Measurements from ENCODE around the gene OR8B8.
"Not testable (repeated sequence)": the region's sequence is repeated elsewhere in the genome, so short reads cannot be mapped to it uniquely, and the experiment has no call there.

The OR8B8 gene, protein sequence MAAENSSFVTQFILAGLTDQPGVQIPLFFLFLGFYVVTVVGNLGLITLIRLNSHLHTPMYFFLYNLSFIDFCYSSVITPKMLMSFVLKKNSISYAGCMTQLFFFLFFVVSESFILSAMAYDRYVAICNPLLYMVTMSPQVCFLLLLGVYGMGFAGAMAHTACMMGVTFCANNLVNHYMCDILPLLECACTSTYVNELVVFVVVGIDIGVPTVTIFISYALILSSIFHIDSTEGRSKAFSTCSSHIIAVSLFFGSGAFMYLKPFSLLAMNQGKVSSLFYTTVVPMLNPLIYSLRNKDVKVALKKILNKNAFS

GRCh38 chr11:124445646-124446150 lies at the start of gene OR8B8:
Gene OR8B8 (minus strand): TSS chr11:124445696. CDS start chr11:124441085, 4,611 bp downstream.
- DNase-seq: no peak

DNA sequence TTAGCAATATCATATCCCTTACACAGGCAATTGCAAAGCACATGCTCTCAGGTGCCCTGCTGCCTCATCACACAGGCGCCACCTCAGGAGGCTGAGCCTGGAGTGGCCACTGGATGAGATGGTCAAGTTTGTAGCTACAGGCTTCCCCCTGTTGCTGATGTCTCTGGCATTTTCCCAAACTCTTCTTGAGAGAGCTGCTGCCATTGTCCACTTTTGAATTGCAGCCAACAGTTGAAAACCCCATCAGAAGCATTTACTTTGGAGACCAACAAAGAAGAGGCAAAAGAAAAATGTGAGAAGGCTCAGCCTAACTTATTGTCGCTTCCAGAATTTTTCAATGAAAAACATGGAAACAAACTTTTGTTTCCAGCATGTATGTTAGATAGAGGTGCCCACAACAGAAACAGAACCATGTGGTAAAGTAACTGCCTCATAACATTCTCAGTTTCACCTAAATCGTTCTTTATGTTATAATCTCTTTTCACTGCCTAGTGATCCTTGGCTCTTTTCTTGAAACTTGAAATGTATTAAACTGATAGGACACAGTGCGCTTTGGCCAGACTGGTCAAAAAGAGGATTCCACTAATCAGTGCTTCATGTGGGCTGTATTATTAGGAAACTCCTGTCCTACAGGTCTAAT lies 47.6 kb upstream of the OR8B8 start:
- DNase-seq: no peak

- no peak for DNase-seq
Observed at GRCh38 chr11:124483422-124483821, 37.9 kb upstream of the OR8B8 start.

- no peak for DNase-seq
Observed at GRCh38 chr11:124482362-124483147, 37.1 kb upstream of the OR8B8 start.

DNA sequence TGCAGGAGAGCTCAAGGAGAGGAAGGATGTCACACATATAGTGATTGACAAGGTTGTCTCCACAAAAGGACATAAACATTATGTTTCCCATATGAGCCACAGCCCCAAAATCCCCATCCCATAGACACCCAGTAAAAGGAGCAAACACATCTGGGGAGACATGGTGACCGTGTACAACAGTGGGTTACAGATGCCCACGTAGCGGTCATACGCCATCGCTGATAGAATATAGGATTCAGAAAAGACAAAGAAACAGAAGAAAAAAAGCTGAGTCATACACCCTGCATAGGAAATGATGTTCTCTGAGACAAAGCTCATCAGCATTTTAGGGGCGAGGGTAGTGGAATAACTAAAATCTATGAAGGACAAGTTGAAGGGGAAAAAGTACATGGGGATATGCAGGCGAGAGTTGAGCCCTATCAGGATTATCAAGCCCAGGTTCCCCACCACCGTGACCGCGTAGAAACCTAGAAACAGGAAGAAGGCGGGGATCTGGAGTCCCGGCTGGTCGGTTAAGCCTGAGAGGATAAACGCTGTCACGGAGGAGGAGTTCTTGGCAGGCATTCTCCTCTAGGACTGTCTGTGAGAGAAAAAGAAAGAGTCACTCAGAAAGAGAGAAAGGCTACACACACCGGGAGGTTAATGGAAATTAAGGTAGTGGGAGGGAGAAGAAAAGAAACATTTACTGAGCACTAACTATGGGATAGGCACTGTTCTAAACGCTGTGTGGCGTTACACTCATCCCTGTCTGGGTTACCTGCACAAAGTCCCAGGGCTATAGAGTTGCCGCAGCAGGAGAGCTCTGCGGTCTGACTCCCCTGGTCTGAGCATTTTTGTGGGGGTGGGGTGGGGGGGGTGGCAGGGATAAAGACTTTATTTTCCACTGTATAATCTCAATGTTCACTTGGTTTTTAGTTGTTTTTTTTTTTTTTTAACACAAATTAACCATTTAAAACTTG lies 36.1 kb upstream of the OR8B8 start:
- no peak for DNase-seq

- DNase-seq: no peak
Observed at GRCh38 chr11:124479561-124479960, 34.1 kb upstream of the OR8B8 start.

DNA sequence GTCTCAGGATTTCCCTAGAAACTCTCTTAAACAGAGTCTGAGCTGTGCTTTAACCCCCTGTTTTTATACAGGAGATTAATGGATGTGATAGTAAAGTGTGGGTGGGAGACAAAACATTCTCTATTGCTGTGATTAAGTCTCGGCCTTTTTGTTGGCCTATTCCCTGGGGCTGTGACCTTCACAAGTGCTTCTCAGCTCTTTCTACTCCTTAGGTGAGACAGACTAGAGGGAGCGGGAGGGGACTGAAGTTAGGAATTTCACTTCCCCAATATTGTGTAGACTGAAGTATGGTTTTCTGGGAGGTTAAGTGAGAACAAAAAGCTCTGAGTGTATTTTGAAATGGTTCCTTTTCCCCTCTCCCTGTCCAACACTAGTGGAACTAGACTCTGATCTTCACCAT lies 29.8 kb upstream of the OR8B8 start:
- DNase-seq: no peak

GRCh38 chr11:124474779-124475178 lies 29.3 kb upstream of the OR8B8 start:
- no peak for DNase-seq

GRCh38 chr11:124474079-124474478 lies 28.6 kb upstream of the OR8B8 start:
- DNase-seq: no peak

DNA sequence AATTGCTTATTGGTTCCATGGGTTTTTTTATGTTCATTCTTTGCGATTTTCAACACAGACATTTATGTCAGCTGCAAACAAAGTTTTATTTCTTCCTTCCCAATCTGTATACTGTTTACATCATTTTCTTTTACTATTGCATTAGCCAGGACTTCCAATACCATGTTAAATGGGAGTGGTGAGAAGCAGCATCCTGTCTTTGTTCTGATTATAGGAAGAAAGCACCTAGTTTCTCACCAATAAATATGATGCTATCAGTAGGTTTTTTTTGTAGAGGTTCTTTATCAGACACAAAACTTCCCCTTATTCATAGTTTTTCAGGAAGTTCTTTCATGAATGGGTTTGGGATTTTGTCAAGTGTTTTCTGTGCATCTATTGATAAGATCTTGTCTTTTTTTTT lies 28.0 kb upstream of the OR8B8 start:
- DNase-seq: no peak

DNA sequence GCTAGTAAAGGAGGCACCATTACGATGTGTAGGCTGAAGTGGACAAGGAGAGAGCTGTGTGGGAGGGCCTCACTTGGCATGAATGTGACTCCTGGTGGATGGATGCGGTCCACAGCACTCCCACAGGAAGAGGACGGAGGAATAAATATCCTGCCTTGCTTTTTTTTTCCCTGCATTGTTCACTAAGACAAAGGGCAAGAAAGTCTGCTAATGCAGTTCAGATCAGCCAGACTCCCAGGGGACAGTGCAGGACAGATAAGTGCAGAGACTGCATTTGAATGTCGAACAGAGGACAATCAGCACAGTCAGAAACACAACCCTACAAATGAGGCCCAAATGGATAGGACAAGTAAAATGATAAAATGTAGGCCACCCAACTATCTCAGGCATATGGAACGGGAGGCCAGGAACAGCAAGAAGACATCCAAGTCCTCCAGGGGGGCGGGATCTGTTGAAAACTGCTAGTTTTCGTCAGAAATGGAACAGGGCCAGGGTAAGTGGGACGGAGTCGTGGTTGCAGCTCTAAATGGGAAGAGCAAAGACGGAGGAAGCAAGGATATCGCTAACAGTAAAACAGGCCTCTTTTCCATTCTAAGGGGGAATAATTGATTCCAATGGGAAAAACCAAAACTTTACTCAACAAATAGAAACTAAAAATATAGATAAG lies 25.2 kb upstream of the OR8B8 start:
- DNase-seq: no peak

- DNase-seq: no peak
Observed at GRCh38 chr11:124467381-124467927, 22.0 kb upstream of the OR8B8 start.

GRCh38 chr11:124465368-124465767 lies 19.9 kb upstream of the OR8B8 start:
- no peak for DNase-seq

- no peak for DNase-seq
Observed at GRCh38 chr11:124463990-124464389, 18.5 kb upstream of the OR8B8 start.

DNA sequence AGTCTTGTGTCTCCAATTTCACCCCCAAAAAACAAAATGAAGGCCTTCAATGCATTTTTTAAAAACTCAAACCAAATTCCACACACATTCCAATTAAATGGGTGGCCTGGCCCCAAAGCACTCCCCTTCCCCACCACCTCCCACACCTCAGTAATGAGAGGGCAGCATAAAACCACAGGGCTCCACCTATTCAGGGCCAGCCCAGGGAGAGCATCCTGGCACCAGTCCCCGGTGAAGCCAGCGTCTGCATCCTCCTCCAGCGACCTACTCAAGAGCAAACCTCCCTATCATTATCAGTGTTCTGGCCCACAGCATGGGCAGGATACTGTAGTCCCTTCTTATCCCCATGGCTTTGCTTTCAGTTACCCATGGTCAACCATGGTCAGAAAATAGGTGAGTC lies 17.8 kb upstream of the OR8B8 start:
- DNase-seq: no peak

- no peak for DNase-seq
Observed at GRCh38 chr11:124460459-124460858, 15.0 kb upstream of the OR8B8 start.

DNA sequence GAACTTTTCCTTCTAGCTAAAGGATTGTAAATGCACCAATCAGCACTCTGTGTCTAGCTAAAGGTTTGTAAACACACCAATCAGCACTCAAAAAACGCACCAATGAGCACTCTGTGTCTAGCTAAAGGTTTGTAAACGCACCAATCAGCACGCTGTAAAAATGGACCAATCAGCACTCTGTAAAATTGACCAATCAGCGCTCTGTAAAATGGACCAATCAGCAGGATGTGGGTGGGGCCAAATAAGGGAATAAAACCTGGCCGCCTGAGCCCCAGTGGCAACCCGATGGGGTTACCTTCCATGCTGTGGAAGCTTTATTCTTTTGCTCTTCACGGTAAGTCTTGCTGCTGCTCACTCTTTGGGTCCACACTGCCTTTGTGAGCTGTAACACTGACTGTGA lies 13.9 kb upstream of the OR8B8 start:
- not testable (repeated sequence) for DNase-seq

DNA sequence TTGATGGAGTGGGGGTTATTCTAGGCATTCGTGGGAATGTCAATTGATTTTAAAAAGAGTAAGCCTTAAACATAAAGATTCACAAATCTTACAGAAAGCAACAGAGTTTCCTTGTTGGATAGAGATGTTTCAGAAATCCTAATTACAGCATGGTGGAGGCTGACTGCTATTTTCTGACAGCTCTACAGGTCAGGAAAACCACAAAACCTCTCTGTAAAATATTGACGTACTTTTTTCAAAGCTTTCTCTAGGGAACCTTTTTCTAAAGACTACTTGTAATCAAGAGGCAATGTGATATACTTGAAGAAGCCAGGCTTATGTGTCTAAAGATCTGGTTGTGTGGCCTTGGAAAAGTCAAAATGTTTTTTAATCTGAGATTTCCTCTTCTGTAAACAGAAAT lies 9.1 kb upstream of the OR8B8 start:
- DNase-seq: no peak

- no peak for DNase-seq
Observed at GRCh38 chr11:124446916-124447315, 1.4 kb upstream of the OR8B8 start.

DNA sequence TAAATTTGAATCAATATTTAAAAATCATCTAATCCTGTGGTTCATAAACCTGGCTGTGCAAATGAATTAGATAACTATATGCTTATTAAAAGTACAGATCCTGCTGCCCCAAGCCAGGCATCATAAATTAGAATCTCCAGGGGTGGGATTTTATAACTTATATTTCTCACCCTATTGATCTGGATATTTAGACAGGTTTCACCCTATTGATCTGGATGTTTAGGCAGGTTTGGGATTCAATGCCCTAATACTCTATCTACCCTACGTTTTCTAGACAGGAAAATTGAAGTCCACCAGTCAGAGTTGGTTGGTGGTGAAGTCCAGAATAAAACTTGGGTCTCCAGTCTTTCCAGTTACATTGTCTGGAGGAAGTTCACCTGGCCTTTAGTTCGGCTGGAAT lies 2.6 kb downstream of the OR8B8 start:
- no peak for DNase-seq

GRCh38 chr11:124442442-124442841 lies 3.1 kb downstream of the OR8B8 start:
- no peak for DNase-seq

DNA sequence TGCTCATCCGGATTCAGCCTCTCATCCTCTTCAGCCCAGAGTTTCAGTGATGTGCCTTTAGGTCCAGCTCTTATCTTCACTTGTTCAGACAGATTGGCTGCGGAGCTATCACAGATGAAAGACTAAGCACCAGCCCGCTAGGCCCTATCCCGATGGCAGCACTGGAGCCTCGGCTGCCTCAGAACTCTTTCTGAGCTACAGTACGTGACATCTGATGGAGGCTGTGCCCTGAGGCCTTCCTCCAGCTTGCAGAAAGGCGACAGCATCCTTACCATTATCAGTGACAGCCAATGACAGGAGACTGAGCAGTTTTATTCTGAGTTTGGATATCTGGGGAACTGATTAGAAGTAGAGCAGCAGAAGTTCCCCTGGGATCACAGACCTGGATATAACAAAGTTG lies 4.0 kb downstream of the OR8B8 start:
- DNase-seq: no peak
